Neural cell (in vitro differentiated cells): ENCODE data around the gene C18orf32.

Experiments used
- SMC3 ChIP-seq: fragments of 450-650 bp; conservative IDR thresholded peaks from 2 replicates; pipeline ENCODE4 v1.6.1; 2014; ENCODE audit warnings: antibody characterized with exemption, mild to moderate bottlenecking, moderate library complexity; ENCODE audit not compliant: poor library complexity
- TF ChIP-seq, protein P1 (sequence below): fragments of 450-650 bp; IDR thresholded peaks from 2 replicates; pipeline ENCODE4 v1.5.1; 2014; ENCODE audit warnings: antibody characterized with exemption, mild to moderate bottlenecking, moderate library complexity; ENCODE audit not compliant: poor library complexity, severe bottlenecking
- TF ChIP-seq, protein P2 (sequence below): IDR thresholded peaks from 2 replicates; pipeline ENCODE4 v1.6.1; 2012; ENCODE audit warnings: borderline replicate concordance

DNA sequence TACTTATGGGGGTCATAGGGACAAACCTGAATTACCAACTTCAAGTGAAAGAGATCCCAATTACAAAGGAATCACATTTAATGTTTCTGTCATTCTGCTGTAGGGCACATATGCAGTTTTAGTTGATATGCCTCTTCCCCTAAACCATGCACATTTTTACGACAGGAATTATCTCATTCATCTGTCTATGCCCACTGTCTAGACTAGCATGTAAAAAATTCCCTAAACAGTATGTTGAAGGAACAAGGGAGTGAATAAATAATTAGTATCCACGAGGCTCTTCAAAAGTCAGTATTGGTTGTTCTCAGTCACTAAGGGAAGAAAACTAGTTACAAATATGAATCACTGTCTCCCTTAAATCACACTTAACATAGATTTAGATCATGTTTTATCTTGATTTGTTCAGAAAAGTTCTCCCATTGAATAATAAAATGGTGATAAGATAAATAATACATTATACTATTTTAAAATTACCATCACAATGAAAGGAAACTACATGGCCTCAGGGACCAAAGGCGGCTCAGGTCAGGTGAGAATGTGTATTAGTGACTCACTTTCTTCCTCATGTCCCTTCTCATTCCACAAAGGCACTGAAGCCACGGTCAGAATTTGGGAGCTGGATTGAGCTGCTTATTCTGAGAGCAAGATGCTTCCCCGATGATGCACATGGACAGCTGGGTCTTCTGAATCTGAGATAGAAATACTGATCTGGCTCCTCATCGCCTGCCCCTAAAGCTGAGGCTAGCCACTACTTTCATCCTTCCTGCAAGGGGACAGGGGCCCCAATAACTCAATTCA, 55.7 kb downstream of the C18orf32 start:
- TF ChIP-seq, protein P1, sequence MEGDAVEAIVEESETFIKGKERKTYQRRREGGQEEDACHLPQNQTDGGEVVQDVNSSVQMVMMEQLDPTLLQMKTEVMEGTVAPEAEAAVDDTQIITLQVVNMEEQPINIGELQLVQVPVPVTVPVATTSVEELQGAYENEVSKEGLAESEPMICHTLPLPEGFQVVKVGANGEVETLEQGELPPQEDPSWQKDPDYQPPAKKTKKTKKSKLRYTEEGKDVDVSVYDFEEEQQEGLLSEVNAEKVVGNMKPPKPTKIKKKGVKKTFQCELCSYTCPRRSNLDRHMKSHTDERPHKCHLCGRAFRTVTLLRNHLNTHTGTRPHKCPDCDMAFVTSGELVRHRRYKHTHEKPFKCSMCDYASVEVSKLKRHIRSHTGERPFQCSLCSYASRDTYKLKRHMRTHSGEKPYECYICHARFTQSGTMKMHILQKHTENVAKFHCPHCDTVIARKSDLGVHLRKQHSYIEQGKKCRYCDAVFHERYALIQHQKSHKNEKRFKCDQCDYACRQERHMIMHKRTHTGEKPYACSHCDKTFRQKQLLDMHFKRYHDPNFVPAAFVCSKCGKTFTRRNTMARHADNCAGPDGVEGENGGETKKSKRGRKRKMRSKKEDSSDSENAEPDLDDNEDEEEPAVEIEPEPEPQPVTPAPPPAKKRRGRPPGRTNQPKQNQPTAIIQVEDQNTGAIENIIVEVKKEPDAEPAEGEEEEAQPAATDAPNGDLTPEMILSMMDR = no peak
- TF ChIP-seq SMC3 = no peak
- TF ChIP-seq, protein P2, sequence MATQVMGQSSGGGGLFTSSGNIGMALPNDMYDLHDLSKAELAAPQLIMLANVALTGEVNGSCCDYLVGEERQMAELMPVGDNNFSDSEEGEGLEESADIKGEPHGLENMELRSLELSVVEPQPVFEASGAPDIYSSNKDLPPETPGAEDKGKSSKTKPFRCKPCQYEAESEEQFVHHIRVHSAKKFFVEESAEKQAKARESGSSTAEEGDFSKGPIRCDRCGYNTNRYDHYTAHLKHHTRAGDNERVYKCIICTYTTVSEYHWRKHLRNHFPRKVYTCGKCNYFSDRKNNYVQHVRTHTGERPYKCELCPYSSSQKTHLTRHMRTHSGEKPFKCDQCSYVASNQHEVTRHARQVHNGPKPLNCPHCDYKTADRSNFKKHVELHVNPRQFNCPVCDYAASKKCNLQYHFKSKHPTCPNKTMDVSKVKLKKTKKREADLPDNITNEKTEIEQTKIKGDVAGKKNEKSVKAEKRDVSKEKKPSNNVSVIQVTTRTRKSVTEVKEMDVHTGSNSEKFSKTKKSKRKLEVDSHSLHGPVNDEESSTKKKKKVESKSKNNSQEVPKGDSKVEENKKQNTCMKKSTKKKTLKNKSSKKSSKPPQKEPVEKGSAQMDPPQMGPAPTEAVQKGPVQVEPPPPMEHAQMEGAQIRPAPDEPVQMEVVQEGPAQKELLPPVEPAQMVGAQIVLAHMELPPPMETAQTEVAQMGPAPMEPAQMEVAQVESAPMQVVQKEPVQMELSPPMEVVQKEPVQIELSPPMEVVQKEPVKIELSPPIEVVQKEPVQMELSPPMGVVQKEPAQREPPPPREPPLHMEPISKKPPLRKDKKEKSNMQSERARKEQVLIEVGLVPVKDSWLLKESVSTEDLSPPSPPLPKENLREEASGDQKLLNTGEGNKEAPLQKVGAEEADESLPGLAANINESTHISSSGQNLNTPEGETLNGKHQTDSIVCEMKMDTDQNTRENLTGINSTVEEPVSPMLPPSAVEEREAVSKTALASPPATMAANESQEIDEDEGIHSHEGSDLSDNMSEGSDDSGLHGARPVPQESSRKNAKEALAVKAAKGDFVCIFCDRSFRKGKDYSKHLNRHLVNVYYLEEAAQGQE = no peak
